H9 (cell line): ENCODE results near the gene ARMC9. TPM values are rescaled to one million over a fixed set of nuclear protein-coding genes. Genes with fewer than 3 reads are reported as not detected.

Source experiments
- DNase-seq: peaks from one replicate; pipeline ENCODE4 v3.0.0-alpha.2; 2017
- H2AFZ ChIP-seq: one replicate; pipeline ENCODE4 v1.6.1; 2013; ENCODE audit warnings: mild to moderate bottlenecking, low read length, control low read depth, moderate library complexity
- H2AK5ac ChIP-seq: 2 replicates; pipeline ENCODE4 v1.6.1; 2013; ENCODE audit warnings: low read length, control low read depth, mixed read lengths; ENCODE audit not compliant: insufficient read length
- H2BK120ac ChIP-seq: one replicate; pipeline ENCODE4 v1.6.1; 2013; ENCODE audit warnings: low read depth, mild to moderate bottlenecking, low read length, control low read depth, inconsistent platforms; ENCODE audit not compliant: poor library complexity, severe bottlenecking
- H2BK12ac ChIP-seq: 2 replicates; pipeline ENCODE4 v1.6.1; 2013; ENCODE audit warnings: low read length, control low read depth, mixed read lengths, low read depth; ENCODE audit not compliant: insufficient read length
- H2BK15ac ChIP-seq: 2 replicates; pipeline ENCODE4 v1.6.1; 2013; ENCODE audit warnings: low read depth, low read length, control low read depth
- H2BK20ac ChIP-seq: one replicate; pipeline ENCODE4 v1.6.1; 2013; ENCODE audit warnings: low read depth, mild to moderate bottlenecking, low read length, control low read depth, inconsistent platforms; ENCODE audit not compliant: poor library complexity, severe bottlenecking
- H2BK5ac ChIP-seq: 2 replicates; pipeline ENCODE4 v1.6.1; 2013; ENCODE audit warnings: low read length, control low read depth, mixed read lengths; ENCODE audit not compliant: insufficient read length
- H3K14ac ChIP-seq: 2 replicates; pipeline ENCODE4 v1.6.1; 2013; ENCODE audit warnings: low read length, control low read depth; ENCODE audit not compliant: insufficient read depth
- H3K18ac ChIP-seq: 2 replicates; pipeline ENCODE4 v1.6.1; 2013; ENCODE audit warnings: low read depth, mild to moderate bottlenecking, mixed read lengths, low read length, control low read depth; ENCODE audit not compliant: insufficient read length
- H3K23ac ChIP-seq: 2 replicates; pipeline ENCODE4 v1.6.1; 2013; ENCODE audit warnings: low read length, control low read depth, mixed read lengths, low read depth; ENCODE audit not compliant: insufficient read length
- H3K23me2 ChIP-seq: 2 replicates; pipeline ENCODE4 v1.6.1; 2013; ENCODE audit warnings: low read depth, mild to moderate bottlenecking, mixed read lengths, low read length, control low read depth; ENCODE audit not compliant: insufficient read length, poor library complexity, severe bottlenecking
- H3K27ac ChIP-seq: 2 replicates; pipeline ENCODE4 v1.5.1; 2013; ENCODE audit warnings: low read length, control low read depth, mixed read lengths, low read depth; ENCODE audit not compliant: insufficient read length
- H3K27me3 ChIP-seq: 2 replicates; pipeline ENCODE4 v1.6.1; 2013; ENCODE audit warnings: low read length, control low read depth, inconsistent platforms; ENCODE audit not compliant: insufficient read depth
- H3K4ac ChIP-seq: 2 replicates; pipeline ENCODE4 v1.6.1; 2013; ENCODE audit warnings: low read depth, mild to moderate bottlenecking, control low read depth, inconsistent platforms, low read length, moderate library complexity
- H3K4me1 ChIP-seq: 2 replicates; pipeline ENCODE4 v1.6.1; 2013; ENCODE audit warnings: low read length, control low read depth, inconsistent platforms; ENCODE audit not compliant: insufficient read depth
- H3K4me2 ChIP-seq: 2 replicates; pipeline ENCODE4 v1.6.1; 2013; ENCODE audit warnings: low read length, control low read depth, mixed read lengths; ENCODE audit not compliant: insufficient read length, insufficient read depth
- H3K56ac ChIP-seq: 2 replicates; pipeline ENCODE4 v1.6.1; 2013; ENCODE audit warnings: low read depth, mild to moderate bottlenecking, mixed read lengths, low read length, control low read depth; ENCODE audit not compliant: insufficient read length
- H3K79me1 ChIP-seq: 2 replicates; pipeline ENCODE4 v1.6.1; 2013; ENCODE audit warnings: low read depth, mild to moderate bottlenecking, moderate library complexity, low read length, control low read depth, inconsistent platforms; ENCODE audit not compliant: insufficient read depth, poor library complexity, severe bottlenecking
- H3K79me2 ChIP-seq: 2 replicates; pipeline ENCODE4 v1.6.1; 2013; ENCODE audit warnings: low read length, control low read depth, inconsistent platforms; ENCODE audit not compliant: insufficient read depth
- H3K9ac ChIP-seq: 2 replicates; pipeline ENCODE4 v1.6.1; 2013; ENCODE audit warnings: low read length, control low read depth, mixed read lengths; ENCODE audit not compliant: insufficient read length; ENCODE audit errors: extremely low read depth
- H3K9me3 ChIP-seq: one replicate; pipeline ENCODE4 v1.6.1; 2013; ENCODE audit warnings: low read depth, low read length, inconsistent platforms; ENCODE audit not compliant: control insufficient read depth
- H3T11ph ChIP-seq: one replicate; pipeline ENCODE4 v1.6.1; 2013; ENCODE audit warnings: mild to moderate bottlenecking, low read length, control low read depth, inconsistent platforms
- H4K20me1 ChIP-seq: one replicate; pipeline ENCODE4 v1.6.1; 2013; ENCODE audit not compliant: control insufficient read depth, insufficient read length, insufficient read depth
- H4K5ac ChIP-seq: 2 replicates; pipeline ENCODE4 v1.6.1; 2013; ENCODE audit warnings: low read depth, mild to moderate bottlenecking, mixed read lengths, low read length, control low read depth; ENCODE audit not compliant: insufficient read length
- H4K8ac ChIP-seq: replicated peaks from 2 replicates; pipeline ENCODE4 v1.6.1; 2013; ENCODE audit warnings: low read length, control low read depth, mixed read lengths, low read depth; ENCODE audit not compliant: insufficient read length
- H4K91ac ChIP-seq: 2 replicates; pipeline ENCODE4 v1.6.1; 2013; ENCODE audit warnings: low read depth, mild to moderate bottlenecking, moderate library complexity, mixed read lengths, low read length, control low read depth; ENCODE audit not compliant: insufficient read length
- H3K27ac Mint-ChIP-seq, 3 experiments: 2 replicates in 2 of 3; 3 replicates in 1 of 3; pipeline ENCODE4 v1.8.0; 2020 to 2021; ENCODE audit warnings: mixed read lengths in 3 of 3, mild to moderate bottlenecking in 1 of 3, moderate library complexity in 1 of 3
- H3K27me3 Mint-ChIP-seq: 2 replicates; pipeline ENCODE4 v1.8.0; 2021; ENCODE audit warnings: low read depth, mild to moderate bottlenecking, moderate library complexity, mixed read lengths
- H3K36me3 Mint-ChIP-seq, 3 experiments: 2 replicates in 2 of 3; 3 replicates in 1 of 3; pipeline ENCODE4 v1.8.0; 2020 to 2021; ENCODE audit warnings: low read depth in 3 of 3, mixed read lengths in 3 of 3; ENCODE audit not compliant: insufficient read depth in 1 of 3
- H3K4me1 Mint-ChIP-seq, 2 experiments: 2 replicates each; pipeline ENCODE4 v1.8.0; 2020; ENCODE audit warnings: mixed read lengths in 2 of 2
- H3K4me3 Mint-ChIP-seq, 2 experiments: 2 replicates in 1 of 2; 3 replicates in 1 of 2; pipeline ENCODE4 v1.8.0; 2020 to 2021; ENCODE audit warnings: mild to moderate bottlenecking in 2 of 2, mixed read lengths in 2 of 2, moderate library complexity in 1 of 2
- H3K9me3 Mint-ChIP-seq, 2 experiments: 2 replicates in 1 of 2; 3 replicates in 1 of 2; pipeline ENCODE4 v1.8.0; 2020; ENCODE audit warnings: mild to moderate bottlenecking in 2 of 2, mixed read lengths in 2 of 2, moderate library complexity in 1 of 2
- CTCF ChIP-seq: fragments of 200-600 bp; sonication (generic); conservative IDR thresholded peaks from 3 replicates; pipeline ENCODE4 v1.8.0; 2021; ENCODE audit warnings: antibody characterized with exemption, mild to moderate bottlenecking
- WGBS: extraction: QIAGEN DNeasy Blood & Tissue Kit; methylation state at CpG from one replicate; pipeline ENCODE4 v1.1.7; 2013; ENCODE audit warnings: missing lambda C conversion rate, low lambda C conversion rate, mixed read lengths; ENCODE audit not compliant: insufficient read length; ENCODE audit errors: extremely low coverage; 5-methylcytosine and 5-hydroxymethylcytosine counted together
- total RNA-seq: library from RNA; stranded (reverse); gene quantifications from 2 replicates; pipeline ENCODE4 v1.2.1, GENCODE V29; 2021

ARMC9 gene
- total RNA-seq, 1 experiment from 2014 or later, result 37.6 TPM

GRCh38 chr2:231227310-231228162 is 29.1 kb downstream of the ARMC9 start:
- H3K4me1 ChIP-seq, result peaks cover 3% of the 10 kb centered on the region; the same call in 1 of the 2 replicates
- no peak overlapping the region; the same call in 1 of the 2 replicates for H3K14ac ChIP-seq
- Mint-ChIP-seq H3K27me3 (no peaks in the 10 kb centered on the region), H3K4me3 (0 out of 5 replicates have a peak overlapping the region, but pooled peaks of 1 of the 2 experiments have one; percentile 16), H3K9me3 (no peaks in the 10 kb centered on the region), H3K36me3 (peaks cover 0 to 25% (median 1%) of the 10 kb centered on the region in 3 experiments; a peak in 4 of 7 replicates), H3K4me1 (peaks cover 10 to 15% of the 10 kb centered on the region in 2 experiments), H3K27ac (peak overlapping the region; percentile 23 to 95 (median 46); a peak in 4 of 7 replicates)
- H3K23me2 ChIP-seq, result no peaks in the 10 kb centered on the region
- no peak overlapping the region for H2BK5ac ChIP-seq
- peak; percentile 72 for DNase-seq
- H4K8ac ChIP-seq, result no peak overlapping the region
- H2BK120ac ChIP-seq, result no peak overlapping the region
- H2BK15ac ChIP-seq, result no peak overlapping the region
- no peaks in the 10 kb centered on the region for H3K79me2 ChIP-seq
- no peak overlapping the region for H3K56ac ChIP-seq
- no peak overlapping the region for H3K27ac ChIP-seq
- no peak overlapping the region for H3K4me2 ChIP-seq
- no peak overlapping the region for H2BK20ac ChIP-seq
- H3T11ph ChIP-seq, result no peak overlapping the region
- no peak overlapping the region for H2AK5ac ChIP-seq
- no peak overlapping the region for H3K9ac ChIP-seq
- no peak overlapping the region for H2BK12ac ChIP-seq
- no peak overlapping the region for H4K91ac ChIP-seq
- peak; percentile 86 for TF ChIP-seq CTCF
- no CpG with 5 or more reads among the region's 12 CpGs for WGBS
- H4K20me1 ChIP-seq, result no peaks in the 10 kb centered on the region
- no peak overlapping the region for H3K4ac ChIP-seq
- no peak overlapping the region for H3K23ac ChIP-seq
- no peak overlapping the region for H4K5ac ChIP-seq
- no peaks in the 10 kb centered on the region for H3K79me1 ChIP-seq
- H3K27me3 ChIP-seq, result no peaks in the 10 kb centered on the region
- H2AFZ ChIP-seq, result no peak overlapping the region
- H3K18ac ChIP-seq, result no peak overlapping the region
- H3K9me3 ChIP-seq, result no peaks in the 10 kb centered on the region
